H54 (cell line): Measurements from ENCODE around the gene DOCK4.

Source experiments
- DNase-seq: peaks from one replicate; pipeline ENCODE4 v3.0.0; 2011; ENCODE audit warnings: low spot score, mixed read lengths; ENCODE audit not compliant: insufficient read length
- FAIRE-seq: peaks from 3 replicates; lab custom pipeline; 2011; peaks lifted over from hg19 to GRCh38; lab: Jason Lieb, UNC
- POLR2A ChIP-seq: IDR thresholded peaks from 2 replicates; pipeline ENCODE4 v1.6.1; 2011; ENCODE audit warnings: low read depth, mild to moderate bottlenecking, low read length

Gene DOCK4

GRCh38 chr7:111986601-111987000 lies 219.6 kb downstream of the DOCK4 start:
- DNase-seq: no peak
- no peak for FAIRE-seq
- no peak for TF ChIP-seq POLR2A

DNA sequence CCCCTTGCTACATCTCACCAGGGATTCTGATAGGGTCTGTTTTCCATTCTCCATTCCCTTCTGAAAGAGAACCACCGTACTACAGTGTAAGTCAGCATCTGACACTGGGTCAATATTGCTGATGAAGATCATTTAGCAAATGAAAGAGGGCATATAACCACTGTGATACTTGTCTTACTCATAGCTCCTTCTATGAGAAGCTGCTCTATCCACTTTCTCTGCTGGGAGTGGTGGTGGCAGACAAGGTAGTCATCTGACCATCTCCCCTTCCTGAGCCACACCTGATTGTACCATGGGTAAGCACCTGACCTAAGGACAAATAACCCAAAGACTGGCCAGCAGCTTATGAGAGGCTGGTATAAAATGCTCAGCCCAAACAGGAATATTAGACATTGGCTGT lies 220.4 kb downstream of the DOCK4 start:
- no peak for FAIRE-seq
- no peak for TF ChIP-seq POLR2A
- no peak for DNase-seq

DNA sequence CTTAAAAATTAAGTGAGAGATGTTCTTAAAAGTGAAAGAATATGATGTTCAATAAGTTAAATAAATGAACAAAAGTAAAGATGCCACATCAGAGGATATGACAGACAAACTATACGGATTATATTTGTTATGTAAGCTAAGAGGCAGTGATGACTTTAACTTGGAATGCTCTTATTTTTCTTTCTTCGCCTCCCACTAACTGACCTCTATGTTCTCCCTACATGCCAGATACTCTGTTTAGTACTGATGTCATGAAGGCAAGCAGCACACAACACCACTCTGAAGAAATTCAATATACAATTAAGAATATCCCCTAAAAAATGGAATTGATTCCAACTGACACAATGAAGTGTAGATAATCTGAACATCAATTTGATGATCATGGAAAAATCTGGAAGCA lies 223.4 kb downstream of the DOCK4 start:
- FAIRE-seq (no peak), DNase-seq (no peak)
- no peak for TF ChIP-seq POLR2A

DNA sequence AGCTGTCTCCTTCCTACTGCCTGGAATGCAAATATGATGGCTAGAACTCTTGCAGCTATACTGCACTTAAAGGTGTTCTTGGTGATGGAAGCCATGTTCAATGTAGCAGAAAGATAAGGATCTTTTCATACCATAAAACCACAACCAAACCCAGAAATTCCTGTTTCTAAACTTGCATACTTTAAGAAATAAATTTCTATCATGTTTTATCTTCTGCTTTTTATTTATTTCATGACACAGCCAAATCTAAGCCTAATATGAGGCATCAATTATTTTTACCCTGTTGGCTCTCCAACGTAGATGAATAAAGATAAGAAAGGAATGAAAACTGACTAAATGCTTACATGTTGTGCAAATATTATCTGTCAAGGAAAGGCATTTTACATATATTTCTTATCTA lies 224.1 kb downstream of the DOCK4 start:
- no peak for TF ChIP-seq POLR2A
- no peak for FAIRE-seq
- DNase-seq: no peak

GRCh38 chr7:111980725-111981124 lies 225.5 kb downstream of the DOCK4 start:
- TF ChIP-seq POLR2A: no peak
- no peak for DNase-seq
- FAIRE-seq: no peak

- FAIRE-seq (no peak), DNase-seq (no peak)
- TF ChIP-seq POLR2A: no peak
Observed at GRCh38 chr7:111975346-111975745, 230.9 kb downstream of the DOCK4 start.

- FAIRE-seq (no peak), DNase-seq (no peak)
- no peak for TF ChIP-seq POLR2A
Observed at GRCh38 chr7:111960984-111961383, 245.2 kb downstream of the DOCK4 start.

- no peak for FAIRE-seq
- no peak for DNase-seq
Observed at GRCh38 chr7:111958896-111959295, 247.3 kb downstream of the DOCK4 start.

DNA sequence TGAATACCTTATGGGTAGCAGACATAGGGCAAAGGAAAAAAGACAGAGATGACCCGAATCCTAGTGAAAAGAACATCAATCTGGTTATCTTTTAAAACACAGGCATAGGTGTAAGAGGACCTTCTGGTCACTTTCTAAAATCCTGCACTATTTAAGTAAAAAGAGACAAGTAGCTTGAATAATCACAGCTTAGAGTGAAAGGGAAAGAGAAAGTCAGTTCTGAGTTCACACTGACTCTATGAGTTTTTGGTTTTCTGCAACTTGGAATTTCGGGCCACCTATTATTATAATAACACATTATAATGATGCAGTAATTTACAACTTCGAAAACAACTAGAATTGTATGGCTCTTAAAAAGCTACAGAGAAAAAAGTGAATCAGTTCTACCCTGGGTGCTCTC lies 247.8 kb downstream of the DOCK4 start:
- TF ChIP-seq POLR2A: no peak
- FAIRE-seq (no peak), DNase-seq (no peak)

More at GRCh38 chr7:111958896-111959295, 247.3 kb downstream of the DOCK4 start:
- TF ChIP-seq POLR2A: no peak

DNA sequence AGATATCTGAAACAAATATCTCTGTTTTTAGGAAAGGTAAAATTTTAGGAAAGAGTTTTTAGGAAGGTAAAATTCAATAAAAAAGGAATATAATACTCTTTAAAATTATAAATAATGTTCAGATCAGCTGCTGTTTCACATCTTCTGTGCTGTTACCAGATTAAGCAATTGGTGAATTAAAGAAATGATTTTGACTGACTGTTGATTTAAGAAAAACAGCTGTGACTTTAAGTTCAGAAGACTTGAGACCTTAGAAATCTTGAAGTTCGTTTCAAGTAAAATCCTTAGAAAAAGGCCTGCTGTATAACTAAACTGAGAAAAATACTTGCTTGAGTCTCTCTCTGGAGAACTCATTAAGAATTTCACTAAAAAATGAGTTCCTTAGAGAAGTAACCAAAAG lies 250.6 kb downstream of the DOCK4 start:
- no peak for DNase-seq
- FAIRE-seq: no peak
- no peak for TF ChIP-seq POLR2A

DNA sequence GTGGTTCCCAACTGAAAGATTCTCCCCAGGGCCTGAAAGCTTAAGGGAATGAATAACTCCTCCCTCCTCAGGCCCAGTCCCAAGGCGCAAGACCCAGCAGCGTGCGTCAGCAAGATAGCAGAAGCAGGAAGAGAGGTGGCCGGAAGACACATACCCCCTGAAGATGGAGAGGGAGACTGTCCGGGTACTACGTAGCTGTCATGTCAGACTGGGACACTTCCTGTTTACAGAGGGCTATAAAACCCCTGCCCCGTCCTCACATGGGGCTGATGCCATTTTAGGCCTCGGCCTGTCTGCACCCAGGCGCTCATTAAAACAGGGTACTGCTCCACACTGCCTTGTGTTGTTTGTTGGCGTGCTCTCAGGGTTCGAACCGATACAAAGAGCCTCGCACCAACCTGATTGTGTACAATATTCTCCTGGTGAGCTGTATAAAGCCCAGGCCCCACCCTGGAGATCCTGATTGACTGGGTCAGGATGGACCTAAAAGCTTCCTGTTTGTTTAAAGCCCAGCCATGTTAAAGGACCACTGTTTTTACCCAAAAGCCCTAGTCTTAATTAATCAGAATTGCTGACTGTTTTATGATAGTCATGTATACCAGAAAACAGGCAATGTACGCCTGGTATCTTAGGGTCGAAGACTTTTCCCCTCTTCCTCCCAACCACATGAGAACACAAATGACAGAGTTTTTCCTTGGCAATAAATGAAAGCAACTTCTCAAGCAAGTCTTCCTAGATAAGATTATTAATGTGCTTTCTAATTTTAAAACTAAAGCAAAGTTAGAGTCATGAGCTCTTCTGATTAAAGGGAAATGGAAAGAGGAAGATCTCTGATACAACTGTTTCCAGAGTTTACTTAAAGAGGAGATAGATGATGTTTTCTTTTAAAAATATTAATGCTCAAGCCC lies 251.5 kb downstream of the DOCK4 start:
- FAIRE-seq (no peak), DNase-seq (no peak)
- no peak for TF ChIP-seq POLR2A

DNA sequence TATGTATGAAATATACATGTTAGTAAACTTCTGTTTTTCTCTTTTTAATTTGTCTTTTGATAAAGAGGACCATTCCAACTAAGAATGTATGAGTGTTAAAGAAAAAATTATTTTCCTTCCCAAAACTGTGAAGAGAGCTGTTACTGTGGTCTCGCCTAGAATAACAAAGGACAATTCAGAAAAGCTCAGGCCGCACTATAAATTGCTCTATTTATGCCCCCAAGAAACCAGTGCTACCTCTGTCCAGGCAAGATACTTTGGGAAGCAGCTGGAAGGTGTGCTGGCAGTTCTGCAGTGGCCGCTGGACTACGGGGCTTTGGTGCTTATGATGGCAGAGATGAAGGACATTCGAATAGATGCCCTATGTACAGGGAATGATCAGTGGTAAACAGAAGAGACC lies 252.1 kb downstream of the DOCK4 start:
- no peak for DNase-seq
- no peak for FAIRE-seq
- TF ChIP-seq POLR2A: no peak

DNA sequence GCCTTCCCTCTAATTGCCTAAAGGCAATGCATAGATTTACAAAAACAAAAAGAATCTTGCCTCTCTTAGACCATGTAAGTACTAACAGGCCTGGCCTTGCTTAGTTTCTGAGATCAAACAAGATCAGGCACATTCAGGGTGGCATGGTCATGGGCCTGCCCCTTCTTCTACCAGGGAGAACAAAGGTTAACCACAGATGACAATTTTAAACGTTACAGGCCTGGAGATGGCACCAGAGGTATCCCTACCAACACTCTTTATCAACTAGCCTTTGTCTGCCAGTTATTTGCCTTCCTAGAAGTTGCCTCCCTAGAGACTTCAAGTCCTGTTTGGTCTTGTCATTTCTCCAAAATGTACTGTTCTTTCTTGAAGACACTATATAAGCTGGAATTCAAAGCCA lies 252.6 kb downstream of the DOCK4 start:
- FAIRE-seq (no peak), DNase-seq (no peak)
- no peak for TF ChIP-seq POLR2A

- FAIRE-seq (no peak), DNase-seq (no peak)
- no peak for TF ChIP-seq POLR2A
Observed at GRCh38 chr7:111952783-111953182, 253.4 kb downstream of the DOCK4 start.

- no peak for FAIRE-seq
Observed at GRCh38 chr7:111951052-111951451, 255.1 kb downstream of the DOCK4 start.

More at GRCh38 chr7:111951052-111951451, 255.1 kb downstream of the DOCK4 start:
- DNase-seq: no peak
- no peak for TF ChIP-seq POLR2A
